PFSK-1 (cell line): ENCODE results near the gene ADAMTS13.

ENCODE experiments used
- FOXP2 ChIP-seq: optimal IDR thresholded peaks from 2 replicates; pipeline ENCODE3; 2011; ENCODE audit warnings: borderline replicate concordance, control low read depth, inconsistent platforms; ENCODE audit not compliant: insufficient read depth; ENCODE audit errors: extremely low read length, extremely low read depth
- POLR2AphosphoS5 ChIP-seq: IDR thresholded peaks from 2 replicates; pipeline ENCODE4 v1.6.1; 2012; ENCODE audit warnings: low read depth, mild to moderate bottlenecking, control low read depth, low read length, moderate library complexity
- SIN3A ChIP-seq: IDR thresholded peaks from 2 replicates; pipeline ENCODE4 v1.6.1; 2012; ENCODE audit warnings: mild to moderate bottlenecking, low read length, moderate library complexity, borderline replicate concordance; ENCODE audit not compliant: insufficient read depth
- TAF1 ChIP-seq: IDR thresholded peaks from 2 replicates; pipeline ENCODE4 v1.6.1; 2012; ENCODE audit warnings: low read length, control low read depth, borderline replicate concordance; ENCODE audit not compliant: insufficient read depth
- TF ChIP-seq, protein P1 (sequence below), 2 experiments: IDR thresholded peaks; 2 replicates each; pipeline versions ENCODE4 v1.6.1 to v1.8.0; 2011 to 2012; ENCODE audit warnings: low read depth in 2 of 2, low read length in 2 of 2, control low read depth in 1 of 2, inconsistent platforms in 1 of 2, mild to moderate bottlenecking in 1 of 2, moderate library complexity in 1 of 2; ENCODE audit not compliant: insufficient read depth in 1 of 2

ADAMTS13 gene

DNA sequence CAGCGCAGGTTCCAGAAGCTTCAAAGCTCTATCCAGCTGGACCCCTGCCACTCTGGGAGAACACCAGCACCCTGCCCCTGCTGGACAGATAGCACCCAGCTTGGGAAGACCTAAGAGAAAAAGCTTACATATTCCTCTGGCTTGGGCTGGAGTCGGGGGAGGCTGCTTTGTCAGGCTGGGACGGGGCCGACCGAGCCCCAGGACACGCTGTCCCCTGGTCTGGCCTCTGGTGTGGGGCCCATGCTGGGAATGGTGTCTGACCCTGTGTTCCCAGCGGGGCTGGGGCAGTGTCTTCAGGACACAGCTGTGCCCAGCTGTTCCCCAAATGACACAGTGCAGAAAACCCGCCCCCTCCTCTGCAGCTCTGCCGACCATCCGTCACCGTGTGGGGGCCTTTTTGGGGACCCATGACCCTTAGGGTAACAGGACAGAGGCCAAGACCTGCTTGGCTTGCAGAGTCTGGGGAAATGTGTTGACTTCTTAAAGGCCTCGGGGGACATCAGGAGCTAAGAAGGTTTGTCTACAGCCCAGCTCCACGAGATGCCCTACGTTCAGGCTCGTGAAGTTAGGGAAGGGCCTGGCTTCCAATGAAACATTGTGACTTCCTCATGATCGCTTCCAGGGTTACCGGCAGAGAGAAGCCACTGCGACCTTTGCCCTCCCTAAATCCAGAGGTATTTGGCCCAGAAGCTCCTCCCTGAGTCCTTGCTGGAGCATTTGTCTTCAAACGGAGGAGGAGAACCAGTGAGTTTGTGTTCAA lies 77.1 kb downstream of the ADAMTS13 start:
- TF ChIP-seq POLR2AphosphoS5 (no peak), FOXP2 (no peak), TAF1 (no peak), SIN3A (no peak)
- TF ChIP-seq, protein P1, sequence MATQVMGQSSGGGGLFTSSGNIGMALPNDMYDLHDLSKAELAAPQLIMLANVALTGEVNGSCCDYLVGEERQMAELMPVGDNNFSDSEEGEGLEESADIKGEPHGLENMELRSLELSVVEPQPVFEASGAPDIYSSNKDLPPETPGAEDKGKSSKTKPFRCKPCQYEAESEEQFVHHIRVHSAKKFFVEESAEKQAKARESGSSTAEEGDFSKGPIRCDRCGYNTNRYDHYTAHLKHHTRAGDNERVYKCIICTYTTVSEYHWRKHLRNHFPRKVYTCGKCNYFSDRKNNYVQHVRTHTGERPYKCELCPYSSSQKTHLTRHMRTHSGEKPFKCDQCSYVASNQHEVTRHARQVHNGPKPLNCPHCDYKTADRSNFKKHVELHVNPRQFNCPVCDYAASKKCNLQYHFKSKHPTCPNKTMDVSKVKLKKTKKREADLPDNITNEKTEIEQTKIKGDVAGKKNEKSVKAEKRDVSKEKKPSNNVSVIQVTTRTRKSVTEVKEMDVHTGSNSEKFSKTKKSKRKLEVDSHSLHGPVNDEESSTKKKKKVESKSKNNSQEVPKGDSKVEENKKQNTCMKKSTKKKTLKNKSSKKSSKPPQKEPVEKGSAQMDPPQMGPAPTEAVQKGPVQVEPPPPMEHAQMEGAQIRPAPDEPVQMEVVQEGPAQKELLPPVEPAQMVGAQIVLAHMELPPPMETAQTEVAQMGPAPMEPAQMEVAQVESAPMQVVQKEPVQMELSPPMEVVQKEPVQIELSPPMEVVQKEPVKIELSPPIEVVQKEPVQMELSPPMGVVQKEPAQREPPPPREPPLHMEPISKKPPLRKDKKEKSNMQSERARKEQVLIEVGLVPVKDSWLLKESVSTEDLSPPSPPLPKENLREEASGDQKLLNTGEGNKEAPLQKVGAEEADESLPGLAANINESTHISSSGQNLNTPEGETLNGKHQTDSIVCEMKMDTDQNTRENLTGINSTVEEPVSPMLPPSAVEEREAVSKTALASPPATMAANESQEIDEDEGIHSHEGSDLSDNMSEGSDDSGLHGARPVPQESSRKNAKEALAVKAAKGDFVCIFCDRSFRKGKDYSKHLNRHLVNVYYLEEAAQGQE (IDR thresholded peaks at IDR 0.05; ENCODE audit: insufficient read depth in 1 of 2, low read depth in 2 of 2, low read length in 2 of 2) = no peak

GRCh38 chr9:133499892-133500270 lies 77.7 kb downstream of the ADAMTS13 start:
- no peak for TF ChIP-seq TAF1
- TF ChIP-seq SIN3A = no peak
- TF ChIP-seq, protein P1 (IDR thresholded peaks at IDR 0.05; ENCODE audit: insufficient read depth in 1 of 2, low read depth in 2 of 2, low read length in 2 of 2) = no peak
- no peak for TF ChIP-seq FOXP2
- no peak for TF ChIP-seq POLR2AphosphoS5

- TF ChIP-seq FOXP2 (no peak), TAF1 (no peak), SIN3A (no peak), POLR2AphosphoS5 (no peak)
- TF ChIP-seq, protein P1 (IDR thresholded peaks at IDR 0.05; ENCODE audit: insufficient read depth in 1 of 2, low read depth in 2 of 2, low read length in 2 of 2) = no peak
Observed at GRCh38 chr9:133502112-133502511, 79.9 kb downstream of the ADAMTS13 start.

DNA sequence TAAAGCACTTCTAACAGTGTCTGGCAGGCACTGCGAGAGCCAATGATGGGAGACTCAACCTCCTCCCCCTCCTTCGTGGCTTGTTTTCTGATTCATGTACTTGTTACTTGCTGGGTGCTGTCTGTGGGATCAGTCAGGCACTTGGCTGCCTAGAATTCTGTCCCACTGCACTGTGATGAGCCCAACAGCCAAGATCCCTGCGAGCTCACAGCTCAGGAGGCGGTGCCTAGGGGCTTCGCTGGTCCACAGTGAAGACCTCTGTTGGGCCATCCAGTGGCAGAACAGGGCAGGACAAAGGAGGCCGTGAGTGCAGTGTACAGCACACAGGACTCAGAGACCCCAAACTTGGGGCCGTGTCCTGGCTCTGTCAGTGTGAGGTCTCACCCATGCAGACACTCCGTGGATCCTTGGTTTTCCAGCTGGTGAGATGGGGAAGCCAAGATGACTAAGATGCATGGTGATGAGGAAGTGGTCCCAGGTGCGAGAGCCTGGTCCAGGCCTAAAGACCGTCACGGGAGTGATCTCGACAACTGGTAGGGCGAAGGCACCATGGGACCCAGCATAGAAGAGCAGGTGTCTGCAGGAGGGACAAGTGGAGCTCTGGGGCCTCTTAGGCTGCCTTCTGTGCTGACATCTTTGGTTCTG lies 83.1 kb downstream of the ADAMTS13 start:
- TF ChIP-seq, protein P1 (IDR thresholded peaks at IDR 0.05; ENCODE audit: insufficient read depth in 1 of 2, low read depth in 2 of 2, low read length in 2 of 2) = no peak
- TF ChIP-seq SIN3A = no peak
- no peak for TF ChIP-seq POLR2AphosphoS5
- no peak for TF ChIP-seq TAF1
- TF ChIP-seq FOXP2 = no peak
